GM12801 (cell line): ENCODE results near the gene STK32B.

ENCODE experiments used
- TF ChIP-seq, protein P1 (sequence below): IDR thresholded peaks from one replicate; pipeline ENCODE4 v1.5.1; 2011; ENCODE audit warnings: control low read depth; ENCODE audit not compliant: insufficient read length; ENCODE audit errors: extremely low read depth

STK32B gene

DNA sequence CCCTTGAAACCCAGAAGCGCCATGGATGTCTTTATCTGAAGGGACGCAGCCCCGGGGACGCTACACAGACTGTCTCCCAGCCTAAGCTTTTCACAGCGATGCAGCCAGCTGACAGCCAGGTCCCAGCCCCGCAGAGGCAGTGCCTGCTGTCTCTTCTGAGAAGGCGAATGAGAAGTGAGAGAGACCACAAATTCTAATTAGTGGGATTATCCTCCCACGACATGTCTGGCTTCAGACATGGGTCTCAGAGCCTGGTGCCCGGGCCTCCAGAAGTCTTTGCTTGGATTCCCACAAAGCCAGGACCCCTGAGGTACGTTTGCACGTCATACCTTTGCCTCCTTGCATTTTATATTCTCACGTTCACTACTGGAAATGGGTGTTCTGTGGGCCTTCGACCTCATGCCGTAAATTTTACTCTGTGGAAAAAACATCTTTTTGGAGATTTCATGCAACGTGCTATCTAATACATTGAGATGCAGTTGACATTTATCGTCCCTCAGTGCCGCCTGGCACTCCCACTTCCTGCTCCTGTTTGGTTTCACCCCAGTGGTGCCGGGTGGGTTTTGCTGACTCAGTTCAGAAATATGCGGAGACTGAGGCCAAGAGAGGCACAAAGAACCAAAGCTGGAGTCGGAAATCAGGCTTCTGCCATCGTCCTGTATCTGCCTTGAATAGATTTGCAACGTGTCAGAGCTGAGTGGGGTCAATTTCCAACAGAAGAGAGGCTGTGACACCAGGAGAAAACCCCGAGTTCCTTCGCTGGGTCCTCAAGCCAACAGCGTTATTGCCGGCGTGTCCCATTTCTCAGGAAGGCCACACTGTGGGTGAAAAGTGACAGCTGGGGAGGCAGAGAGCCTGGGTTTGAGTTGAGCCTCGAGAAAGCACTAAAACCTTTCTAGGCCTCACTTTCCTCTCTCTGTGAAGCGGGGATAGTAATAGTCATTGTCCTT lies 114.4 kb downstream of the STK32B start:
- TF ChIP-seq, protein P1, sequence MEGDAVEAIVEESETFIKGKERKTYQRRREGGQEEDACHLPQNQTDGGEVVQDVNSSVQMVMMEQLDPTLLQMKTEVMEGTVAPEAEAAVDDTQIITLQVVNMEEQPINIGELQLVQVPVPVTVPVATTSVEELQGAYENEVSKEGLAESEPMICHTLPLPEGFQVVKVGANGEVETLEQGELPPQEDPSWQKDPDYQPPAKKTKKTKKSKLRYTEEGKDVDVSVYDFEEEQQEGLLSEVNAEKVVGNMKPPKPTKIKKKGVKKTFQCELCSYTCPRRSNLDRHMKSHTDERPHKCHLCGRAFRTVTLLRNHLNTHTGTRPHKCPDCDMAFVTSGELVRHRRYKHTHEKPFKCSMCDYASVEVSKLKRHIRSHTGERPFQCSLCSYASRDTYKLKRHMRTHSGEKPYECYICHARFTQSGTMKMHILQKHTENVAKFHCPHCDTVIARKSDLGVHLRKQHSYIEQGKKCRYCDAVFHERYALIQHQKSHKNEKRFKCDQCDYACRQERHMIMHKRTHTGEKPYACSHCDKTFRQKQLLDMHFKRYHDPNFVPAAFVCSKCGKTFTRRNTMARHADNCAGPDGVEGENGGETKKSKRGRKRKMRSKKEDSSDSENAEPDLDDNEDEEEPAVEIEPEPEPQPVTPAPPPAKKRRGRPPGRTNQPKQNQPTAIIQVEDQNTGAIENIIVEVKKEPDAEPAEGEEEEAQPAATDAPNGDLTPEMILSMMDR = no peak

DNA sequence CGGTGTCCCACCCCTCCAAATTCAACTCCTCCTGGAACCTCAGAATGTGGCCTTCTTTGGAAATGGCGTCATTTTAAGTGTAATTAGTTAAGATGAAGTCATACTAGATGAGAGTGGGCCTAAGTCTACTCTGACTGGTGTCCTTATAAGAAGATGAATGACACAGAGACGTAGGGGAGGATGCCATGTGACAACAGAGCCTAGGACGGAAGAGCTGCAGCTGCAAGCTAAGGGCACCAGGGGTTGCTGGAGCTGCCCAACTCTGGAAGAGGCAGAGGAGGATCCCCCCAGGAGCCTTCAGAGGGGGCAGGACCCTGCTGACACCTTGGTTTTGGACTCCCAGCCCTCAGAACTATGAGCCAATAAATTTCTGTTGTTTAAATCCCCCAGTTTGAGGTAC lies 115.1 kb downstream of the STK32B start:
- TF ChIP-seq, protein P1 = no peak

DNA sequence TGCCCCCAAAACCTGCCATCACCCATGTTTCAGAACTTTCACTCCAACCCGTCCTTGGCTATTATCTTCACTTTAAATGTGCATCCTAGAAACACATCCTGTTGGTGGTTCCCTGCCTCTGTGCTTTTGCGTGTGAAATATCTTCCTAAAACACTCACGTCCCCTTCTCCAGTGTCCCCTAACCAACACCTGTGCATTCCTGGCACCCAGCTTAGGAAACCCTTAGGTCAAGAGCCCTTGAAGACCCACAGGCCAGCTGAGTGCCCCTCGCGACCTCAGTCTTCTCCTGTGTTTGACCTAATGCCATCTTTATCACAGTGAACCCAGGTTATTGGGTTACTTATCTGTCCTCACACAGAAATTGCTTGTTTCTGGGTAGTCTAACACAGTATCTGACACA lies 117.6 kb downstream of the STK32B start:
- TF ChIP-seq, protein P1 = no peak

DNA sequence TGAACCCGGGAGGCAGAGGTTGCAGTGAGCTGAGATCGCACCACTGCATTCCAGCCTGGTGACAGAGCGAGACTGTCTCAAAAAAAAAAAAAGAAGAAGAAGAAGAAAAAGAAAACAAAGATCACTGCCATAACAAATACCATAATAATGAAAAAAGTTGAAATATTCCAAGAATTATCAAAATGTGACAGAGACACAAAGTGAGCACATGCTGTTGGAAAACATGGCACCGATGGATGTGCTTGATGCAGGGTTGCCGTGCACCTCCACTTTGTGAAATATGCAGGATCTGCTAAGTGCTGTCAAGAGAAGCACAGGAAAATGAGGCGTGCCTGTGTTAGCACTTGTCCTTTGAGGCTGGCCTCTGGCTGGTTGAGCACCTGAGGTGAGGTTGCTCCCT lies 133.3 kb downstream of the STK32B start:
- TF ChIP-seq, protein P1 = no peak

DNA sequence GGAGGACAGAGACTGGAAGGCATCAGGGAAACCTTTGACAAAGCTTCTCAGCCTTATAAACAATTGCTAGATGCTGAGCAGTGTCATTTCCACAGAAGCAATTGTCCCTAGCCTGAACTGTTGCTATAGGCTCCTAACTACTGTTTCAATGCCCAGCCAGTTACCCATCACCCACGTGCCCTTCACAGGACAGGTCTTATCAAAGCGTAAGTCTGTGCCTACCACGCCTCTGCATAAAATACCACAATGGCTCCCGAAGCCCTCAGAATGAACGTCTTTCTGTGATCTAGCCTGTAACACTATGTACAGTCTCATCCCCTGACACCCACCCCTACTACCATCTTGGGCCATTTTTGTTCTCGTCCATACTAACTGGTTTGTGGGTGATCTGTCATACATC lies 134.3 kb downstream of the STK32B start:
- TF ChIP-seq, protein P1 = no peak

DNA sequence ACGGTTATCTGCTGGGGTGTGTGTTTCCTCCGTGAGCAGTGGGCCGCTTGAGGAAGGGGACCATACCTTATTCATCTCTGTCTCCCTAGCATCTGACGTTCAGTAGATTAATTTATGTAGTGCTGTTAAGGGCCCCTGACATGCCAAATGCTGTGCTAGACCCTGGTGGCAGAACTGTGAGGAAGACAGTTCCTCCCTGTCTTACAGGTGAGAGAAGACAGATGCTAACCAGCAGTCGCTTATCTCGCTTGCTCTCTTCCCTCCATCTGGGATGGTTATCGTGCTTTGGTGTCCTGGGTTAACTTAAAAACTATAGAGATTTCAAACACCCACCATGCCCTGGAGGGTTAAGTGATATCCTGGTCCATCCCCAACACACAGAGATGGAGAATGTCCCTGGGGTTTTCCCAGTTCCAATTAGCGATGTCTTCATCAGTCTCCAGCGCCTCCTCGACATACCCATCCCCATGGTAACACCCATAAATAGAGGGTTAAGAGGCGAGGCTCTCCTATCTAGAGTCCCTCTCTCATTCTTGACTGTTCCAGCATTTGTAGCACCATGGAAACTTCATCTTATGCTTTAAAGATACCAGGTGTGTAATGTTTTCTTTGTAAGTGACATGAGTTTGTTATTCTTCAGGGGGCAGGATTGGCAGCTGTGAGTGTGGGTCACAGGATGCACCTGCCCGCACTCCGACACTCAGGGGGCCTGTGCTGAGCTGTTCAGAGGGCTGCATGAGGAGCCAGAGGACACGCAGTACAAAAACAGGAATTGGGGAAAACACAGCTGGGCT lies 135.2 kb downstream of the STK32B start:
- TF ChIP-seq, protein P1 = no peak

DNA sequence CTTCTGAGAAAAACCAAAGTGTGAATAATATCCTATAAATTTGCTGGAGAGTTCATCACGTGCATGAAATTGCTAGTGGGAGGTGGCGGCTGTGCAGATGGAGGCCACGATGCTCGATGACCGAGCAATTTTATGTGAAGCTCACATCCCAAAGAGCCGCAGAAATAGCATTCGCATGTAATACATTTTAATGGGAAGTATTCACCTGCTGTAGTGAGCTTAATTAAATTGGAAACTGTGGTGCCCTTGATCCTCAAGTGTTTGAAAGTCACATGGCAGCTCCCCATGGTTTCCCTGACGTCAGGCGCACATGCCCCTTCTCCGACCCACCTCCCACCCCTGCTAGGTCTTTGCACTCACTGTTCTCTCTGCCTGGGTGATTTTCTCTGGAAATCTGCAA lies 136.8 kb downstream of the STK32B start:
- TF ChIP-seq, protein P1 = no peak
